Lower lobe of right lung (tissue), 2 donors: Measurements from ENCODE around the gene TRIM8. TPM values are rescaled to one million over a fixed set of nuclear protein-coding genes. Genes with fewer than 3 reads are reported as not detected.

Source experiments
- ATAC-seq, 2 donors: fragments of 200-7000 bp; cut with Tn5 transposase; one replicate each; pipeline ENCODE4 v1.9.1; 2020 to 2022; ENCODE audit warnings: mild to moderate bottlenecking in 2 of 2, moderate library complexity in 2 of 2
- DNase-seq: peaks from one replicate; pipeline ENCODE4 v3.0.0-alpha.2; 2020
- H3K27ac ChIP-seq: fragments of 200-600 bp; one replicate; pipeline ENCODE4 v1.8.0; 2022
- H3K27me3 ChIP-seq: fragments of 200-600 bp; one replicate; pipeline ENCODE4 v1.8.0; 2022; ENCODE audit warnings: low read depth
- H3K36me3 ChIP-seq: fragments of 200-600 bp; one replicate; pipeline ENCODE4 v1.8.0; 2022; ENCODE audit warnings: mild to moderate bottlenecking
- H3K4me1 ChIP-seq: fragments of 200-600 bp; one replicate; pipeline ENCODE4 v1.8.0; 2022
- H3K4me3 ChIP-seq: fragments of 200-600 bp; one replicate; pipeline ENCODE4 v1.8.0; 2022; ENCODE audit warnings: mild to moderate bottlenecking
- H3K9me3 ChIP-seq: fragments of 200-600 bp; one replicate; pipeline ENCODE4 v1.8.0; 2022
- CTCF ChIP-seq: fragments of 200-600 bp; IDR thresholded peaks from one replicate; pipeline ENCODE4 v1.8.0; 2022; ENCODE audit warnings: antibody characterized with exemption, mild to moderate bottlenecking
- intact Hi-C: fragments of 100-400 bp; cut with DNase I; formaldehyde crosslinking; loops from one replicate; pipeline ENCODE4 v1.11.0; 2022
- total RNA-seq: library from RNA; stranded (reverse); fragmentation: NEBNext Ultra II Directional; extraction: Animal tissue kit (Norgen Biotek cat#: 25700); gene quantifications from one replicate; pipeline ENCODE4 v1.2.1, GENCODE V29; 2021
- donor health status: DM: no; HTN: yes; CAD: no; lungs with severe emphysema.

Gene TRIM8
- total RNA-seq, 1 donor from 2014 or later = 142 TPM

- DNase-seq (no peak), ATAC-seq (no peak)
- no peak for TF ChIP-seq CTCF
- Histone ChIP-seq H3K9me3 (no peaks in the 10 kb centered on the region), H3K36me3 (peaks cover 73% of the 10 kb centered on the region), H3K4me1 (peaks cover 97% of the 10 kb centered on the region), H3K27me3 (no peaks in the 10 kb centered on the region), H3K27ac (peak overlapping the region; percentile 99), H3K4me3 (no peak overlapping the region)
- intact Hi-C loops = no loop called here
Measured at GRCh38 chr10:102652170-102652916, 8.1 kb downstream of the TRIM8 start.

- ATAC-seq (no peak), DNase-seq (no peak)
- Histone ChIP-seq H3K27me3 (no peaks in the 10 kb centered on the region), H3K27ac (peak overlapping the region; percentile 99), H3K4me3 (no peak overlapping the region), H3K4me1 (peaks cover 97% of the 10 kb centered on the region), H3K36me3 (peaks cover 79% of the 10 kb centered on the region), H3K9me3 (no peaks in the 10 kb centered on the region)
- TF ChIP-seq CTCF = no peak
- intact Hi-C loops = no loop called here
Measured at GRCh38 chr10:102653060-102653459, 8.8 kb downstream of the TRIM8 start.

GRCh38 chr10:102654566-102654965 is 10.3 kb downstream of the TRIM8 start:
- intact Hi-C loops = no loop called here
- Histone ChIP-seq H3K9me3 (no peaks in the 10 kb centered on the region), H3K36me3 (peaks cover 77% of the 10 kb centered on the region), H3K4me1 (peaks cover 94% of the 10 kb centered on the region), H3K27ac (peak overlapping the region; percentile 5), H3K27me3 (no peaks in the 10 kb centered on the region), H3K4me3 (no peak overlapping the region)
- TF ChIP-seq CTCF = no peak
- ATAC-seq (no peak), DNase-seq (no peak)

GRCh38 chr10:102654969-102655368 is 10.7 kb downstream of the TRIM8 start:
- Histone ChIP-seq H3K36me3 (peaks cover 77% of the 10 kb centered on the region), H3K27ac (peak overlapping the region; percentile 5), H3K27me3 (no peaks in the 10 kb centered on the region), H3K4me1 (peaks cover 91% of the 10 kb centered on the region), H3K4me3 (no peak overlapping the region), H3K9me3 (no peaks in the 10 kb centered on the region)
- ATAC-seq (no peak), DNase-seq (no peak)
- intact Hi-C loops = no loop called here
- no peak for TF ChIP-seq CTCF

GRCh38 chr10:102656026-102656425 is 11.7 kb downstream of the TRIM8 start:
- Histone ChIP-seq H3K27ac (peak overlapping the region; percentile 83), H3K4me1 (peaks cover 91% of the 10 kb centered on the region), H3K9me3 (no peaks in the 10 kb centered on the region), H3K27me3 (no peaks in the 10 kb centered on the region), H3K4me3 (no peak overlapping the region), H3K36me3 (peaks cover 76% of the 10 kb centered on the region)
- no peak for TF ChIP-seq CTCF
- no peak for ATAC-seq
- intact Hi-C loops = no loop called here
- no peak for DNase-seq
